Ishikawa (cell line): ENCODE measurements around the gene KCNF1.

Experiments used
- CEBPB ChIP-seq: IDR thresholded peaks from 2 replicates; pipeline ENCODE4 v1.6.1; 2012
- CREB1 ChIP-seq: IDR thresholded peaks from 2 replicates; pipeline ENCODE4 v1.6.1; 2012; ENCODE audit warnings: low read depth
- EP300 ChIP-seq: IDR thresholded peaks from 2 replicates; pipeline ENCODE4 v1.6.1; 2012; ENCODE audit warnings: borderline replicate concordance
- RAD21 ChIP-seq: IDR thresholded peaks from 2 replicates; pipeline ENCODE4 v1.6.1; 2012; ENCODE audit warnings: low read depth
- TAF1 ChIP-seq: IDR thresholded peaks from 2 replicates; pipeline ENCODE4 v1.6.1; 2012; ENCODE audit warnings: low read depth, mild to moderate bottlenecking
- TCF12 ChIP-seq: IDR thresholded peaks from 2 replicates; pipeline ENCODE4 v1.6.1; 2012; ENCODE audit warnings: low read depth
- TEAD4 ChIP-seq: IDR thresholded peaks from 2 replicates; pipeline ENCODE4 v1.6.1; 2012
- USF1 ChIP-seq: IDR thresholded peaks from 2 replicates; pipeline ENCODE4 v1.6.1; 2012
- TF ChIP-seq, protein P1 (sequence below): IDR thresholded peaks from 2 replicates; pipeline ENCODE4 v1.6.1; 2012; ENCODE audit warnings: low read depth, mild to moderate bottlenecking

DNA sequence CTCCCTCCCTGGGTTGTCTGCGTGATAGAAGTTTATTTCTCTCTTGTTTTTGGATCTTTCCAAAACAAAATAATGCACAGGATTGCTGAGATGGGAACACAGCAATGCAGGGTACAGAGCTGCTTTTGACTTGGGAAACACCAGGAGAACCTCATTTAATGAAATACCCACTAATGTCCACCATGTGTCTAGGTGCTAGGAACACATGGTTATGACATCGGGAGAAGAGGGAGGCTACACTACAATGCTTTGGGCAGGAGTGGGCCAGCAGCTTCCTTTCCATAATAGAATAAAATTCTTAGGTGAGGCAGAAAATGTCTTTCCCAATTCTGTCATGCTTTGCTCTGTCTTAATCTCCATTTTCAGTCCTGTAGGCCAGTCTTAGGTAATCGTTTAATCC is 29.2 kb upstream of the KCNF1 start:
- TF ChIP-seq CREB1 (no peak), EP300 (no peak), TAF1 (no peak), USF1 (no peak), TCF12 (no peak), CEBPB (no peak), TEAD4 (no peak), RAD21 (no peak)
- TF ChIP-seq, protein P1, sequence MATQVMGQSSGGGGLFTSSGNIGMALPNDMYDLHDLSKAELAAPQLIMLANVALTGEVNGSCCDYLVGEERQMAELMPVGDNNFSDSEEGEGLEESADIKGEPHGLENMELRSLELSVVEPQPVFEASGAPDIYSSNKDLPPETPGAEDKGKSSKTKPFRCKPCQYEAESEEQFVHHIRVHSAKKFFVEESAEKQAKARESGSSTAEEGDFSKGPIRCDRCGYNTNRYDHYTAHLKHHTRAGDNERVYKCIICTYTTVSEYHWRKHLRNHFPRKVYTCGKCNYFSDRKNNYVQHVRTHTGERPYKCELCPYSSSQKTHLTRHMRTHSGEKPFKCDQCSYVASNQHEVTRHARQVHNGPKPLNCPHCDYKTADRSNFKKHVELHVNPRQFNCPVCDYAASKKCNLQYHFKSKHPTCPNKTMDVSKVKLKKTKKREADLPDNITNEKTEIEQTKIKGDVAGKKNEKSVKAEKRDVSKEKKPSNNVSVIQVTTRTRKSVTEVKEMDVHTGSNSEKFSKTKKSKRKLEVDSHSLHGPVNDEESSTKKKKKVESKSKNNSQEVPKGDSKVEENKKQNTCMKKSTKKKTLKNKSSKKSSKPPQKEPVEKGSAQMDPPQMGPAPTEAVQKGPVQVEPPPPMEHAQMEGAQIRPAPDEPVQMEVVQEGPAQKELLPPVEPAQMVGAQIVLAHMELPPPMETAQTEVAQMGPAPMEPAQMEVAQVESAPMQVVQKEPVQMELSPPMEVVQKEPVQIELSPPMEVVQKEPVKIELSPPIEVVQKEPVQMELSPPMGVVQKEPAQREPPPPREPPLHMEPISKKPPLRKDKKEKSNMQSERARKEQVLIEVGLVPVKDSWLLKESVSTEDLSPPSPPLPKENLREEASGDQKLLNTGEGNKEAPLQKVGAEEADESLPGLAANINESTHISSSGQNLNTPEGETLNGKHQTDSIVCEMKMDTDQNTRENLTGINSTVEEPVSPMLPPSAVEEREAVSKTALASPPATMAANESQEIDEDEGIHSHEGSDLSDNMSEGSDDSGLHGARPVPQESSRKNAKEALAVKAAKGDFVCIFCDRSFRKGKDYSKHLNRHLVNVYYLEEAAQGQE, result no peak
